Mucosa of descending colon (tissue), 3 donors: ENCODE data around the gene DCAKD. TPM values are rescaled to one million over a fixed set of nuclear protein-coding genes. Genes with fewer than 3 reads are reported as not detected.

Experiments used
- ATAC-seq: fragments of 200-7000 bp; cut with Tn5 transposase; one replicate; pipeline ENCODE4 v1.9.1; 2020; ENCODE audit warnings: mild to moderate bottlenecking, moderate library complexity
- DNase-seq, 3 donors: peaks; one replicate each; pipeline ENCODE4 v3.0.0-alpha.2; 2020
- H3K36me3 ChIP-seq: fragments of 200-600 bp; one replicate; pipeline ENCODE4 v1.8.0; 2021; ENCODE audit warnings: low read depth, mild to moderate bottlenecking
- H3K4me1 ChIP-seq: fragments of 200-600 bp; one replicate; pipeline ENCODE4 v1.8.0; 2021; ENCODE audit warnings: low read depth, mild to moderate bottlenecking
- H3K4me3 ChIP-seq: fragments of 200-600 bp; one replicate; pipeline ENCODE4 v1.8.0; 2021; ENCODE audit warnings: mild to moderate bottlenecking
- H3K9me3 ChIP-seq: fragments of 200-600 bp; one replicate; pipeline ENCODE4 v1.8.0; 2021; ENCODE audit warnings: mild to moderate bottlenecking
- CTCF ChIP-seq: fragments of 200-600 bp; IDR thresholded peaks from one replicate; pipeline ENCODE4 v1.8.0; 2022; ENCODE audit warnings: antibody characterized with exemption, mild to moderate bottlenecking
- intact Hi-C, 2 donors: fragments of 100-400 bp; cut with DNase I in 1 of 2; cut with micrococcal nuclease in 1 of 2; formaldehyde crosslinking; loops; one replicate each; pipeline versions ENCODE4 v1.11.0 to v1.11.1; 2022; cut with DNase I, micrococcal nuclease
- long read RNA-seq, 2 donors: library from polyadenylated mRNA; unstranded; transcript quantifications; one replicate each; pipeline ENCODE4 v2.0.0, GENCODE V29; 2019 to 2021
- total RNA-seq, 3 donors: library from RNA; stranded (reverse); fragmentation: NEBNext Ultra II Directional in 2 of 3; extraction: Animal tissue kit (Norgen Biotek cat#: 25700) in 2 of 3; gene quantifications; one replicate each; pipeline versions ENCODE4 v1.2.1 to v1.2.4, GENCODE V29; 2021 to 2023
- donor health status: DM: no; HTN: no; CAD: no; lungs with moderate emphysema.
- donor health status: DM: no; HTN: no; CAD: no.
- donor health status: DM: no; HTN: yes; CAD: no.

Gene DCAKD
- total RNA-seq, result 10 to 100 TPM; 21.6 to 29.0 (median 24.8) TPM
- long read RNA-seq, donor 1, transcript DCAKD-208 (5 exons, 2,054 nt), result major isoform, 11 of 32 reads
- long read RNA-seq, donor 1, transcript DCAKD-205 (5 exons, 990 nt), result minor isoform, 6 of 32 reads
- long read RNA-seq, donor 1, partial matches to known transcripts, result 0 of 32 reads
- long read RNA-seq, donor 1, other reads (novel, unspliced or antisense), result 7 of 32 reads
- long read RNA-seq, donor 2, partial matches to known transcripts, result 2 of 13 reads
- long read RNA-seq, donor 2, other reads (novel, unspliced or antisense), result 6 of 13 reads

GRCh38 chr17:45051060-45051719 lies at the start of gene DCAKD:
DCAKD (minus strand) TSS chr17:45051632; CDS start chr17:45034885, 16,747 bp downstream.
- Histone ChIP-seq H3K9me3 (no peaks in the 10 kb centered on the region), H3K4me3 (peak within 1 kb of the TSS; percentile 34), H3K36me3 (no peaks in the 10 kb centered on the region), H3K4me1 (peaks cover 20% of the 10 kb centered on the region)
- ATAC-seq (peak; percentile 99), DNase-seq (peak; percentile 92 to 97 (median 95))
- intact Hi-C loops, result no loop called here
- TF ChIP-seq CTCF, result no peak

GRCh38 chr17:45098869-45099616 lies 47.6 kb upstream of the DCAKD start:
- Histone ChIP-seq H3K36me3 (peaks cover 14% of the 10 kb centered on the region), H3K4me3 (no peak overlapping the region), H3K4me1 (no peaks in the 10 kb centered on the region), H3K9me3 (no peaks in the 10 kb centered on the region)
- DNase-seq, result peak; percentile 80 to 94 (median 91)
- TF ChIP-seq CTCF, result peak; percentile 90
- intact Hi-C loops, result loop anchor here in 1 of 2 donors (10.0 kb wide), 1 partner anchor 174 kb away; no protein-coding TSS in a partner anchor
- peak; percentile 90 for ATAC-seq

GRCh38 chr17:45098081-45098868 lies 46.8 kb upstream of the DCAKD start:
- ATAC-seq, result no peak
- peaks cover 8% of the 10 kb centered on the region for H3K36me3 ChIP-seq
- DNase-seq, result no peak
- no peak overlapping the region for H3K4me3 ChIP-seq
- no peaks in the 10 kb centered on the region for H3K4me1 ChIP-seq
- intact Hi-C loops, result loop anchor here in 1 of 2 donors (10.0 kb wide), 1 partner anchor 173 kb away; no protein-coding TSS in a partner anchor
- no peaks in the 10 kb centered on the region for H3K9me3 ChIP-seq
- no peak for TF ChIP-seq CTCF

- intact Hi-C loops, result loop anchor here in 1 of 2 donors (10.0 kb wide), 1 partner anchor 172 kb away; no protein-coding TSS in a partner anchor
- no peak overlapping the region for H3K4me3 ChIP-seq
- DNase-seq (no peak), ATAC-seq (no peak)
- no peaks in the 10 kb centered on the region for H3K9me3 ChIP-seq
- peaks cover 6% of the 10 kb centered on the region for H3K36me3 ChIP-seq
- no peak for TF ChIP-seq CTCF
- no peaks in the 10 kb centered on the region for H3K4me1 ChIP-seq
Observed at GRCh38 chr17:45096926-45097325, 45.5 kb upstream of the DCAKD start.

- peak; percentile 37 for TF ChIP-seq CTCF
- intact Hi-C loops, result loop anchor here in 1 of 2 donors (10.0 kb wide), 1 partner anchor 171 kb away; no protein-coding TSS in a partner anchor
- H3K4me3 ChIP-seq, result no peak overlapping the region
- ATAC-seq, result no peak
- H3K36me3 ChIP-seq, result peaks cover 6% of the 10 kb centered on the region
- no peaks in the 10 kb centered on the region for H3K4me1 ChIP-seq
- no peaks in the 10 kb centered on the region for H3K9me3 ChIP-seq
- peak in 1 of 3 donors; percentile 48 for DNase-seq
Observed at GRCh38 chr17:45096141-45096540, 44.7 kb upstream of the DCAKD start.
